PC-9 (cell line): ENCODE results near the gene METTL26.

Experiments
- CTCF ChIP-seq: fragments of 200-600 bp; sonication (generic); conservative IDR thresholded peaks from 2 replicates; pipeline ENCODE4 v1.6.1; 2017; ENCODE audit warnings: mixed run types, antibody characterized with exemption, mild to moderate bottlenecking, moderate library complexity
- EZH2 ChIP-seq: fragments of 200-600 bp; sonication (generic); IDR thresholded peaks from 2 replicates; pipeline ENCODE4 v1.8.0; 2017; ENCODE audit warnings: antibody characterized with exemption, low read depth

- TF ChIP-seq CTCF (no peak), EZH2 (no peak)
Measured at GRCh38 chr16:681746-682427, 45.8 kb upstream of the METTL26 start.
